OCI-M2 (cell line): ENCODE measurements around the gene OR2T6.
"Not testable (repeated sequence)": the region's sequence is repeated elsewhere in the genome, so short reads cannot be mapped to it uniquely, and the experiment has no call there.

ENCODE experiments used
- DNase-seq: peaks from one replicate; lab custom pipeline; 2025; ENCODE audit not compliant: unreplicated experiment; lab: John Stamatoyannopoulos, UW

Gene OR2T6

GRCh38 chr1:248375446-248375845, at the start of gene OR2T6:
Gene OR2T6 (plus strand): TSS chr1:248375746. CDS start chr1:248387609, 11,863 bp downstream.
- no peak for DNase-seq

- DNase-seq = no peak
Observed at GRCh38 chr1:248343451-248343850, 32.1 kb upstream of the OR2T6 start.

- no peak for DNase-seq
Observed at GRCh38 chr1:248348475-248348874, 27.1 kb upstream of the OR2T6 start, which contains the start of gene OR14C36. Gene OR14C36 (plus strand): TSS chr1:248348775. CDS start chr1:248348775, 0 bp downstream.

GRCh38 chr1:248359415-248359814, 16.1 kb upstream of the OR2T6 start:
- no peak for DNase-seq

GRCh38 chr1:248361121-248361715, 14.3 kb upstream of the OR2T6 start, which contains the start of gene OR2T4:
Gene OR2T4 (plus strand): TSS chr1:248361665. CDS start chr1:248361665, 0 bp downstream.
- DNase-seq = no peak

GRCh38 chr1:248366609-248367008, 8.9 kb upstream of the OR2T6 start:
- DNase-seq = no peak

- no peak for DNase-seq
Observed at GRCh38 chr1:248372394-248372793, 3.2 kb upstream of the OR2T6 start.

GRCh38 chr1:248373761-248374160, 1.8 kb upstream of the OR2T6 start:
- DNase-seq = no peak

- no peak for DNase-seq
Observed at GRCh38 chr1:248376916-248377315, 1.4 kb downstream of the OR2T6 start.

- no peak for DNase-seq
Observed at GRCh38 chr1:248380854-248381253, 5.3 kb downstream of the OR2T6 start.

GRCh38 chr1:248388426-248388825, 12.9 kb downstream of the OR2T6 start:
- DNase-seq = no peak

- no peak for DNase-seq
Observed at GRCh38 chr1:248393050-248393449, 17.5 kb downstream of the OR2T6 start.

- DNase-seq = no peak
Observed at GRCh38 chr1:248402748-248403147, 27.2 kb downstream of the OR2T6 start, which contains the start of gene OR2T1. Gene OR2T1 (plus strand): TSS chr1:248403048. CDS start chr1:248406148, 3,100 bp downstream.

GRCh38 chr1:248404024-248404423, 28.5 kb downstream of the OR2T6 start:
- DNase-seq = no peak

- no peak for DNase-seq
Observed at GRCh38 chr1:248406721-248407692, 31.5 kb downstream of the OR2T6 start.

GRCh38 chr1:248416226-248416625, 40.7 kb downstream of the OR2T6 start:
- no peak for DNase-seq

- DNase-seq = no peak
Observed at GRCh38 chr1:248417854-248418253, 42.3 kb downstream of the OR2T6 start.

GRCh38 chr1:248421384-248421783, 45.8 kb downstream of the OR2T6 start:
- DNase-seq = no peak

GRCh38 chr1:248427526-248428191, 52.1 kb downstream of the OR2T6 start:
- not testable (repeated sequence) for DNase-seq

- DNase-seq = not testable (repeated sequence)
Observed at GRCh38 chr1:248428192-248428533, 52.6 kb downstream of the OR2T6 start.

- DNase-seq = not testable (repeated sequence)
Observed at GRCh38 chr1:248431683-248432082, 56.1 kb downstream of the OR2T6 start.
